PC-9 (cell line): ENCODE results near the gene PTEN. TPM values are rescaled to one million over a fixed set of nuclear protein-coding genes. Genes with fewer than 3 reads are reported as not detected.

Experiments used
- BruUV-seq: library from RNA; stranded (reverse); fragments of 400-500 nt; replicated peaks from 2 replicates; lab custom pipeline; 2021; lab: Mats Ljungman, UMichigan
- CTCF ChIA-PET: fragments of 300-600 bp; sonication (Branson Sonifier 250); formaldehyde crosslinking; loops from one replicate; lab custom pipeline; 2022; ENCODE audit warnings: antibody characterized with exemption; lab: Charles Lee
- POLR2A ChIA-PET: fragments of 300-600 bp; sonication (Branson Sonifier 250); formaldehyde crosslinking; loops from one replicate; lab custom pipeline; 2022; ENCODE audit warnings: antibody characterized with exemption; ENCODE audit not compliant: unreplicated experiment; lab: Charles Lee
- DNase-seq, 2 experiments: peaks; one replicate each; pipeline versions ENCODE4 v3.0.0 to v3.0.0-alpha.2; 2015 to 2022; ENCODE audit warnings: mixed read lengths in 1 of 2
- H2AFZ ChIP-seq: fragments of 200-600 bp; sonication (generic); 2 replicates; pipeline ENCODE4 v1.8.1; 2017; ENCODE audit warnings: antibody characterized with exemption
- H3F3A ChIP-seq: fragments of 200-600 bp; sonication (generic); 2 replicates; pipeline ENCODE4 v1.8.1; 2017; ENCODE audit warnings: antibody characterized with exemption, mild to moderate bottlenecking, low read depth; ENCODE audit not compliant: insufficient read depth
- H3K27ac ChIP-seq: fragments of 200-600 bp; sonication (generic); 2 replicates; pipeline ENCODE4 v1.6.1; 2016; ENCODE audit warnings: mixed run types
- H3K27me3 ChIP-seq: fragments of 200-600 bp; sonication (generic); 2 replicates; pipeline ENCODE4 v1.6.1; 2016; ENCODE audit warnings: low read depth, mixed run types; ENCODE audit not compliant: insufficient read depth
- H3K36me3 ChIP-seq: fragments of 200-600 bp; sonication (generic); 2 replicates; pipeline ENCODE4 v1.6.1; 2016; ENCODE audit warnings: low read depth, mixed run types
- H3K4me1 ChIP-seq: fragments of 200-600 bp; sonication (generic); replicated peaks from 2 replicates; pipeline ENCODE4 v1.6.1; 2016; ENCODE audit warnings: mixed run types; ENCODE audit not compliant: insufficient read depth
- H3K4me2 ChIP-seq: fragments of 200-600 bp; sonication (generic); 2 replicates; pipeline ENCODE4 v1.6.1; 2017; ENCODE audit warnings: mixed run types
- H3K4me3 ChIP-seq: fragments of 200-600 bp; sonication (generic); 2 replicates; pipeline ENCODE4 v1.6.1; 2016; ENCODE audit warnings: mixed run types
- H3K79me2 ChIP-seq: fragments of 200-600 bp; sonication (generic); 2 replicates; pipeline ENCODE4 v1.6.1; 2017; ENCODE audit warnings: low read depth, mixed run types
- H3K9me2 ChIP-seq: fragments of 200-600 bp; sonication (generic); 2 replicates; pipeline ENCODE4 v1.8.1; 2017; ENCODE audit warnings: mild to moderate bottlenecking; ENCODE audit not compliant: insufficient read depth
- H3K9me3 ChIP-seq: fragments of 200-600 bp; sonication (generic); 2 replicates; pipeline ENCODE4 v1.8.1; 2016; ENCODE audit warnings: low read depth; ENCODE audit not compliant: insufficient read depth
- H4K20me1 ChIP-seq: fragments of 200-600 bp; sonication (generic); 2 replicates; pipeline ENCODE4 v1.8.1; 2017; ENCODE audit not compliant: insufficient read depth
- EZH2 ChIP-seq: fragments of 200-600 bp; sonication (generic); IDR thresholded peaks from 2 replicates; pipeline ENCODE4 v1.8.0; 2017; ENCODE audit warnings: antibody characterized with exemption, low read depth
- intact Hi-C: fragments of 100-400 bp; cut with micrococcal nuclease; formaldehyde crosslinking; loops from one replicate; pipeline ENCODE4 v1.10.0; 2022; ENCODE audit not compliant: unreplicated experiment
- total RNA-seq: library from RNA; stranded (reverse); gene quantifications from 2 replicates; pipeline ENCODE4 v1.2.3, GENCODE V29; 2021
- TF ChIP-seq, protein P1 (sequence below): fragments of 200-600 bp; sonication (generic); conservative IDR thresholded peaks from 2 replicates; pipeline ENCODE4 v1.6.1; 2017; ENCODE audit warnings: mixed run types, antibody characterized with exemption, mild to moderate bottlenecking, moderate library complexity

The PTEN gene
- total RNA-seq, 1 experiment from 2014 or later = 44.9 TPM

DNA sequence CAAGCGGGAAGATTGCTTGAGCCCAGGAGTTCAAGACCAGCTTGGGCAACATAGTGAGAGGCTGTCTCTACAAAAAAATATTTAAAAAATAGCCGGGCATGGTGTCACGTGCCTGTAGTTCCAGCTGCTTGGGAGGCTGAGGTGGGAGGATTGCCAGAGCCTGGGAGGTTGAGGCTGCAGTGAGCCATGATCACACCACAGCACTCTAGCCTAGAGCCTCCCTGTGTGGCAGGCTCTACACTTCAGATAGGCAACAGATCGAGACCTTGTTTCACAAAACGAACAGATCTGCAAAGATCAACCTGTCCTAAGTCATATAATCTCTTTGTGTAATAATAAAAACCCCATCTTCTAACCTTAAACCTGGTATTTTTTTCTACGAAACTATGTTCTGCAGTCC is 76.8 kb downstream of the PTEN start:
- TF ChIP-seq EZH2 = no peak
- TF ChIP-seq, protein P1, sequence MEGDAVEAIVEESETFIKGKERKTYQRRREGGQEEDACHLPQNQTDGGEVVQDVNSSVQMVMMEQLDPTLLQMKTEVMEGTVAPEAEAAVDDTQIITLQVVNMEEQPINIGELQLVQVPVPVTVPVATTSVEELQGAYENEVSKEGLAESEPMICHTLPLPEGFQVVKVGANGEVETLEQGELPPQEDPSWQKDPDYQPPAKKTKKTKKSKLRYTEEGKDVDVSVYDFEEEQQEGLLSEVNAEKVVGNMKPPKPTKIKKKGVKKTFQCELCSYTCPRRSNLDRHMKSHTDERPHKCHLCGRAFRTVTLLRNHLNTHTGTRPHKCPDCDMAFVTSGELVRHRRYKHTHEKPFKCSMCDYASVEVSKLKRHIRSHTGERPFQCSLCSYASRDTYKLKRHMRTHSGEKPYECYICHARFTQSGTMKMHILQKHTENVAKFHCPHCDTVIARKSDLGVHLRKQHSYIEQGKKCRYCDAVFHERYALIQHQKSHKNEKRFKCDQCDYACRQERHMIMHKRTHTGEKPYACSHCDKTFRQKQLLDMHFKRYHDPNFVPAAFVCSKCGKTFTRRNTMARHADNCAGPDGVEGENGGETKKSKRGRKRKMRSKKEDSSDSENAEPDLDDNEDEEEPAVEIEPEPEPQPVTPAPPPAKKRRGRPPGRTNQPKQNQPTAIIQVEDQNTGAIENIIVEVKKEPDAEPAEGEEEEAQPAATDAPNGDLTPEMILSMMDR = no peak
- Histone ChIP-seq H4K20me1 (no peaks in the 10 kb centered on the region), H3K4me2 (no peak overlapping the region), H3F3A (no peaks in the 10 kb centered on the region), H3K36me3 (no peaks in the 10 kb centered on the region), H3K4me3 (no peak overlapping the region), H2AFZ (no peak overlapping the region), H3K27ac (no peak overlapping the region), H3K9me3 (no peaks in the 10 kb centered on the region), H3K4me1 (no peaks in the 10 kb centered on the region; the same call in 1 of the 2 replicates), H3K79me2 (no peaks in the 10 kb centered on the region), H3K9me2 (no peaks in the 10 kb centered on the region), H3K27me3 (no peaks in the 10 kb centered on the region)
- no peak for DNase-seq
- CTCF ChIA-PET = no interaction called here
- BruUV-seq = no TSS peak
- intact Hi-C loops = no loop called here
- POLR2A ChIA-PET = no interaction called here

DNA sequence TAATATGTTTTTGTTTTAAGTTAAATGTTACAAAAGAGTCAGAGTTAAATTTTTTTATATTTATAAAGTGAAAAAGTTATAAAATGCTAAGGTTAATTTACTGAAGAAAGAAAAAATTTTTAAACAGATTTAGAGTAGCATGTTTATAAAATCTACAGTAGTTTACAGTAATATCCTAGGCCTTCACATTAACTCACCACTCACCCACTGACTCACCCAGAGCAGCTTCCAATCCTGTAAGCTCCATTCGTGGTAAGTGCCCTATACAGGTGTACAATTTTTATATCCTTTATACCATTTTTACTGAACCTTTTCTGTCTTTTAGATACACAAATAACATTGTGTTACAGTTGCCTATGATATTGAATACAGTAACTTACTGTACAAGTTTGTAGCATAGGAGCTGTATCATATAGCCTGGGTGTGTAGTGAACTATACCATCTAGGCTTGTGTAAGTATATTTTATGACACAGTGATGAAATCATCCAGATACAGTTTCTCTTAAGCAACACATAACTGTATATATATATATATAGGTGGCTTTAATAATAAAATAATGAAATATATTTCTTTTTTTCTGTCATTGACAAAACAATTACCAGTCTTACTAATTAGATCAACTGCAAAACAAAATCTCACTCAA is 79.6 kb downstream of the PTEN start:
- CTCF ChIA-PET = interaction anchor here (0.6 kb wide), 1 partner anchor 516 kb away, joined by 4 read pairs; no protein-coding TSS in a partner anchor

GRCh38 chr10:87945984-87946383 is 82.6 kb downstream of the PTEN start:
- H3K27me3 ChIP-seq = no peaks in the 10 kb centered on the region
- TF ChIP-seq, protein P1 = no peak
- TF ChIP-seq EZH2 = no peak
- H3K4me2 ChIP-seq = no peak overlapping the region
- DNase-seq = no peak
- no peaks in the 10 kb centered on the region for H3K9me2 ChIP-seq
- no peak overlapping the region for H3K27ac ChIP-seq
- no peaks in the 10 kb centered on the region for H4K20me1 ChIP-seq
- no peak overlapping the region for H2AFZ ChIP-seq
- ChIA-PET CTCF (no interaction called here), POLR2A (no interaction called here)
- no peaks in the 10 kb centered on the region for H3F3A ChIP-seq
- H3K36me3 ChIP-seq = 0 out of 2 replicates have a peak, but pooled peaks cover 6% of the 10 kb centered on the region
- BruUV-seq = no TSS peak
- peaks cover 13% of the 10 kb centered on the region for H3K4me1 ChIP-seq
- no peaks in the 10 kb centered on the region for H3K9me3 ChIP-seq
- intact Hi-C loops = no loop called here
- no peaks in the 10 kb centered on the region for H3K79me2 ChIP-seq
- no peak overlapping the region for H3K4me3 ChIP-seq

More for the DNA sequence above, 79.6 kb downstream of the PTEN start:
- TF ChIP-seq EZH2 = no peak
- TF ChIP-seq, protein P1 = no peak
- Histone ChIP-seq H4K20me1 (no peaks in the 10 kb centered on the region), H3K36me3 (no peaks in the 10 kb centered on the region), H3K79me2 (no peaks in the 10 kb centered on the region), H3K9me2 (no peaks in the 10 kb centered on the region), H3K27ac (no peak overlapping the region), H3K4me3 (no peak overlapping the region), H3F3A (no peaks in the 10 kb centered on the region), H3K4me1 (peaks cover 2% of the 10 kb centered on the region), H3K27me3 (no peaks in the 10 kb centered on the region), H3K9me3 (no peaks in the 10 kb centered on the region), H3K4me2 (no peak overlapping the region), H2AFZ (no peak overlapping the region)
- BruUV-seq = no TSS peak
- intact Hi-C loops = no loop called here
- DNase-seq = no peak
- POLR2A ChIA-PET = no interaction called here
